ENCODE results near the gene CABLES2.

DNA sequence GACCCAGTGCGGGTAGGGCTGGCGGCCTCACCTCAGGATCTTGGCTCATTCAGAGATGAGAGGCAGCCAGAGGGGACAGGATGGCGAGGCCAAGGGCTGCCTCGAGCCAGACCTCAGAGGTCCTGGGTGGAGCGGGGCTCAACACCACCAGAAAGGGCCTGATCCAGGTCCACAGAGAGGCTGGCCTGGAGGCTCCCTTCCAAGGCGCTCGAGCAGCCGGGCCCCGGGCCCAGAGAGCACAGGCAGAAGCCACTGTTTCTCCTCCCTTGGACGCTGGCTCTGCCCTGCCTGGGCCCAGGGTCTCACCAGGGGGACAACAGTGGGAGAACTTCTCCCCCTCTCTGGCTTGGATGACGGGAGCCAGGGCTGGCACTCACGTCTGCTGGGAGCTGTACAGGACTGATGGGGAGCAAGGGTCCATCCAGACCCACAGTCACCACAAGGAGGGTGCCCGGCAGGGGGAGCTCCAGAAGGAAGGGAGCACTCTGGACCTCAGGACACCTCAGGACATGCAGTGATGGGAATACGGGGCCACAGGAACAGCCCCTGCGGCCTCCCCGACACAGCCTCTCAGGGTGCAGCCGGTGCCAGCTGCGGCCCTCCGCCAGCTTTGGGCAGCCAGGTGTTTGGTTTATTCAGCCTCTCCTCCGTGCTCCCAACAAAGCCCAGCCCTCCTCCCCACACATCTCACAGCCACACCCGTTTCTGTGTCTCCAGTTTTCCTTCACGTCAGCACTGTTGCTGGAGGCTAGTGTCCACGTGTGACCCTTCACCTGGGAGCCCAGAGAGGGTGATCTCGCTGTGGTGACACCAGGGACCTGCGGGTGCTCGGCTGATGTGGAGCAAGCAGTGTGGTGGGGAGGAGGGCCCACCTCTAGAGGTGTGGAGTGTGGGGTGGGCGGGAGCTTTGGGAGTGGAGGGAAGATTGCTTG is 11.5 kb downstream of the CABLES2 start:
- no peak for TF ChIP-seq POLR2A (IDR thresholded peaks at IDR 0.05; ENCODE audit: low read depth, low read length)
- TF ChIP-seq, protein P1, sequence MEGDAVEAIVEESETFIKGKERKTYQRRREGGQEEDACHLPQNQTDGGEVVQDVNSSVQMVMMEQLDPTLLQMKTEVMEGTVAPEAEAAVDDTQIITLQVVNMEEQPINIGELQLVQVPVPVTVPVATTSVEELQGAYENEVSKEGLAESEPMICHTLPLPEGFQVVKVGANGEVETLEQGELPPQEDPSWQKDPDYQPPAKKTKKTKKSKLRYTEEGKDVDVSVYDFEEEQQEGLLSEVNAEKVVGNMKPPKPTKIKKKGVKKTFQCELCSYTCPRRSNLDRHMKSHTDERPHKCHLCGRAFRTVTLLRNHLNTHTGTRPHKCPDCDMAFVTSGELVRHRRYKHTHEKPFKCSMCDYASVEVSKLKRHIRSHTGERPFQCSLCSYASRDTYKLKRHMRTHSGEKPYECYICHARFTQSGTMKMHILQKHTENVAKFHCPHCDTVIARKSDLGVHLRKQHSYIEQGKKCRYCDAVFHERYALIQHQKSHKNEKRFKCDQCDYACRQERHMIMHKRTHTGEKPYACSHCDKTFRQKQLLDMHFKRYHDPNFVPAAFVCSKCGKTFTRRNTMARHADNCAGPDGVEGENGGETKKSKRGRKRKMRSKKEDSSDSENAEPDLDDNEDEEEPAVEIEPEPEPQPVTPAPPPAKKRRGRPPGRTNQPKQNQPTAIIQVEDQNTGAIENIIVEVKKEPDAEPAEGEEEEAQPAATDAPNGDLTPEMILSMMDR (IDR thresholded peaks at IDR 0.05; ENCODE audit: extremely low read depth in 1 of 2, insufficient read depth in 1 of 2, low read depth in 1 of 2, low read length in 2 of 2): no peak
